Neutrophil (primary cell): ENCODE data around the gene GDPGP1.

Experiments
- H3K27ac ChIP-seq: fragments of 200-600 bp; sonication (generic); 2 replicates; pipeline ENCODE4 v1.5.1; 2016; ENCODE audit warnings: mild to moderate bottlenecking, moderate library complexity
- H3K27me3 ChIP-seq: fragments of 200-600 bp; sonication (generic); 2 replicates; pipeline ENCODE4 v1.6.0; 2016; ENCODE audit warnings: mild to moderate bottlenecking
- H3K36me3 ChIP-seq: fragments of 200-600 bp; sonication (generic); 2 replicates; pipeline ENCODE4 v1.5.1; 2017
- H3K4me1 ChIP-seq, 2 experiments: fragments of 200-600 bp in 1 of 2; sonication (generic) in 1 of 2; 1 replicate in 1 of 2; 2 replicates in 1 of 2; pipeline versions ENCODE4 v1.5.1 to v1.6.1; 2013 to 2016; ENCODE audit warnings: low read depth in 1 of 2, low read length in 1 of 2, mild to moderate bottlenecking in 1 of 2, moderate library complexity in 1 of 2; ENCODE audit not compliant: control insufficient read depth in 1 of 2, insufficient read depth in 1 of 2
- H3K4me3 ChIP-seq, 2 experiments: fragments of 200-600 bp in 1 of 2; sonication (generic) in 1 of 2; 1 replicate in 1 of 2; 2 replicates in 1 of 2; pipeline ENCODE4 v1.5.1; 2013 to 2016; ENCODE audit warnings: low read depth in 1 of 2, low read length in 1 of 2, mild to moderate bottlenecking in 1 of 2, moderate library complexity in 1 of 2
- H3K9me3 ChIP-seq: fragments of 200-600 bp; sonication (generic); 2 replicates; pipeline ENCODE4 v1.5.1; 2016
- CTCF ChIP-seq: fragments of 200-600 bp; sonication (generic); IDR thresholded peaks from 2 replicates; pipeline ENCODE4 v1.5.1; 2016; ENCODE audit warnings: antibody characterized with exemption

The GDPGP1 gene

GRCh38 chr15:90239371-90239770, 5.4 kb downstream of the GDPGP1 start:
- H3K4me1 ChIP-seq: peaks cover 7% of the 10 kb centered on the region in 2 experiments
- H3K27me3 ChIP-seq: no peaks in the 10 kb centered on the region
- no peak for TF ChIP-seq CTCF
- H3K27ac ChIP-seq: no peak overlapping the region
- peaks cover 6% of the 10 kb centered on the region for H3K36me3 ChIP-seq
- H3K4me3 ChIP-seq: no peak overlapping the region
- no peaks in the 10 kb centered on the region for H3K9me3 ChIP-seq

GRCh38 chr15:90240856-90241255, 6.8 kb downstream of the GDPGP1 start:
- no peak for TF ChIP-seq CTCF
- H3K27ac ChIP-seq: no peak overlapping the region
- H3K36me3 ChIP-seq: peaks cover 6% of the 10 kb centered on the region

GRCh38 chr15:90241343-90242192, 7.6 kb downstream of the GDPGP1 start:
- Histone ChIP-seq H3K36me3 (peaks cover 6% of the 10 kb centered on the region), H3K27me3 (no peaks in the 10 kb centered on the region), H3K27ac (no peak overlapping the region), H3K4me1 (no peaks in the 10 kb centered on the region), H3K4me3 (no peak overlapping the region), H3K9me3 (no peaks in the 10 kb centered on the region)
- no peak for TF ChIP-seq CTCF

More at GRCh38 chr15:90240856-90241255, 6.8 kb downstream of the GDPGP1 start:
- H3K4me3 ChIP-seq: no peak overlapping the region
- H3K4me1 ChIP-seq: no peaks in the 10 kb centered on the region
- no peaks in the 10 kb centered on the region for H3K27me3 ChIP-seq
- no peaks in the 10 kb centered on the region for H3K9me3 ChIP-seq

GRCh38 chr15:90243943-90244639, 10.1 kb downstream of the GDPGP1 start:
- no peak overlapping the region for H3K4me3 ChIP-seq
- TF ChIP-seq CTCF: no peak
- peaks cover 0 to under 1% of the 10 kb centered on the region in 2 experiments for H3K4me1 ChIP-seq
- no peaks in the 10 kb centered on the region for H3K27me3 ChIP-seq
- H3K36me3 ChIP-seq: peaks cover 6% of the 10 kb centered on the region
- no peaks in the 10 kb centered on the region for H3K9me3 ChIP-seq
- H3K27ac ChIP-seq: no peak overlapping the region

GRCh38 chr15:90248789-90249202, 14.8 kb downstream of the GDPGP1 start:
- H3K4me3 ChIP-seq: peak overlapping the region in 1 of 2 experiments; percentile 49
- H3K27ac ChIP-seq: no peak overlapping the region
- TF ChIP-seq CTCF: no peak
- peaks cover 14% of the 10 kb centered on the region for H3K27me3 ChIP-seq
- H3K9me3 ChIP-seq: no peaks in the 10 kb centered on the region
- H3K4me1 ChIP-seq: peaks cover 4 to 10% of the 10 kb centered on the region in 2 experiments
- no peaks in the 10 kb centered on the region for H3K36me3 ChIP-seq
